NCI-H1092 treated with DMSO at 0.1 percent for 48 hours (cell line): Measurements from ENCODE around the gene PRDM16.
"Not testable (repeated sequence)": the region's sequence is repeated elsewhere in the genome, so short reads cannot be mapped to it uniquely, and the experiment has no call there.

ENCODE experiments used
- DNase-seq: peaks from one replicate; lab custom pipeline; 2025; lab: John Stamatoyannopoulos, UW

PRDM16 gene

GRCh38 chr1:3082051-3082450 is 13.0 kb downstream of the PRDM16 start:
- no peak for DNase-seq

- no peak for DNase-seq
Measured at GRCh38 chr1:3082571-3083516, 13.8 kb downstream of the PRDM16 start.

- no peak for DNase-seq
Measured at GRCh38 chr1:3084154-3084553, 15.2 kb downstream of the PRDM16 start.

GRCh38 chr1:3084726-3085125 is 15.7 kb downstream of the PRDM16 start:
- no peak for DNase-seq

- DNase-seq: no peak
Measured at GRCh38 chr1:3085721-3086120, 16.7 kb downstream of the PRDM16 start.

- no peak for DNase-seq
Measured at GRCh38 chr1:3086272-3086974, 17.4 kb downstream of the PRDM16 start.

GRCh38 chr1:3087049-3087448 is 18.0 kb downstream of the PRDM16 start:
- no peak for DNase-seq

- DNase-seq: not testable (repeated sequence)
Measured at GRCh38 chr1:3087946-3088668, 19.1 kb downstream of the PRDM16 start.

- no peak for DNase-seq
Measured at GRCh38 chr1:3089490-3089889, 20.5 kb downstream of the PRDM16 start.

GRCh38 chr1:3091334-3091733 is 22.3 kb downstream of the PRDM16 start:
- no peak for DNase-seq

GRCh38 chr1:3092530-3092929 is 23.5 kb downstream of the PRDM16 start:
- DNase-seq: no peak

GRCh38 chr1:3093898-3094626 is 25.1 kb downstream of the PRDM16 start:
- DNase-seq: no peak

GRCh38 chr1:3094863-3095780 is 26.1 kb downstream of the PRDM16 start:
- no peak for DNase-seq

- DNase-seq: no peak
Measured at GRCh38 chr1:3096345-3096744, 27.3 kb downstream of the PRDM16 start.

GRCh38 chr1:3097231-3097630 is 28.2 kb downstream of the PRDM16 start:
- DNase-seq: no peak

GRCh38 chr1:3097861-3098260 is 28.9 kb downstream of the PRDM16 start:
- no peak for DNase-seq

- DNase-seq: no peak
Measured at GRCh38 chr1:3099861-3100260, 30.9 kb downstream of the PRDM16 start.

GRCh38 chr1:3101124-3101939 is 32.3 kb downstream of the PRDM16 start:
- peak; percentile 61 for DNase-seq

GRCh38 chr1:3102641-3103040 is 33.6 kb downstream of the PRDM16 start:
- no peak for DNase-seq
